H9 (cell line): ENCODE results near the gene ENHO. TPM values are rescaled to one million over a fixed set of nuclear protein-coding genes. Genes with fewer than 3 reads are reported as not detected.

Experiments
- DNase-seq: peaks from one replicate; pipeline ENCODE4 v3.0.0-alpha.2; 2017
- H2AFZ ChIP-seq: one replicate; pipeline ENCODE4 v1.6.1; 2013; ENCODE audit warnings: mild to moderate bottlenecking, low read length, control low read depth, moderate library complexity
- H2AK5ac ChIP-seq: 2 replicates; pipeline ENCODE4 v1.6.1; 2013; ENCODE audit warnings: low read length, control low read depth, mixed read lengths; ENCODE audit not compliant: insufficient read length
- H2BK120ac ChIP-seq: one replicate; pipeline ENCODE4 v1.6.1; 2013; ENCODE audit warnings: low read depth, mild to moderate bottlenecking, low read length, control low read depth, inconsistent platforms; ENCODE audit not compliant: poor library complexity, severe bottlenecking
- H2BK12ac ChIP-seq: 2 replicates; pipeline ENCODE4 v1.6.1; 2013; ENCODE audit warnings: low read length, control low read depth, mixed read lengths, low read depth; ENCODE audit not compliant: insufficient read length
- H2BK15ac ChIP-seq: 2 replicates; pipeline ENCODE4 v1.6.1; 2013; ENCODE audit warnings: low read depth, low read length, control low read depth
- H2BK20ac ChIP-seq: one replicate; pipeline ENCODE4 v1.6.1; 2013; ENCODE audit warnings: low read depth, mild to moderate bottlenecking, low read length, control low read depth, inconsistent platforms; ENCODE audit not compliant: poor library complexity, severe bottlenecking
- H2BK5ac ChIP-seq: 2 replicates; pipeline ENCODE4 v1.6.1; 2013; ENCODE audit warnings: low read length, control low read depth, mixed read lengths; ENCODE audit not compliant: insufficient read length
- H3K14ac ChIP-seq: 2 replicates; pipeline ENCODE4 v1.6.1; 2013; ENCODE audit warnings: low read length, control low read depth; ENCODE audit not compliant: insufficient read depth
- H3K18ac ChIP-seq: 2 replicates; pipeline ENCODE4 v1.6.1; 2013; ENCODE audit warnings: low read depth, mild to moderate bottlenecking, mixed read lengths, low read length, control low read depth; ENCODE audit not compliant: insufficient read length
- H3K23ac ChIP-seq: 2 replicates; pipeline ENCODE4 v1.6.1; 2013; ENCODE audit warnings: low read length, control low read depth, mixed read lengths, low read depth; ENCODE audit not compliant: insufficient read length
- H3K23me2 ChIP-seq: 2 replicates; pipeline ENCODE4 v1.6.1; 2013; ENCODE audit warnings: low read depth, mild to moderate bottlenecking, mixed read lengths, low read length, control low read depth; ENCODE audit not compliant: insufficient read length, poor library complexity, severe bottlenecking
- H3K27ac ChIP-seq: 2 replicates; pipeline ENCODE4 v1.5.1; 2013; ENCODE audit warnings: low read length, control low read depth, mixed read lengths, low read depth; ENCODE audit not compliant: insufficient read length
- H3K27me3 ChIP-seq: 2 replicates; pipeline ENCODE4 v1.6.1; 2013; ENCODE audit warnings: low read length, control low read depth, inconsistent platforms; ENCODE audit not compliant: insufficient read depth
- H3K4ac ChIP-seq: 2 replicates; pipeline ENCODE4 v1.6.1; 2013; ENCODE audit warnings: low read depth, mild to moderate bottlenecking, control low read depth, inconsistent platforms, low read length, moderate library complexity
- H3K4me1 ChIP-seq: 2 replicates; pipeline ENCODE4 v1.6.1; 2013; ENCODE audit warnings: low read length, control low read depth, inconsistent platforms; ENCODE audit not compliant: insufficient read depth
- H3K4me2 ChIP-seq: 2 replicates; pipeline ENCODE4 v1.6.1; 2013; ENCODE audit warnings: low read length, control low read depth, mixed read lengths; ENCODE audit not compliant: insufficient read length, insufficient read depth
- H3K56ac ChIP-seq: 2 replicates; pipeline ENCODE4 v1.6.1; 2013; ENCODE audit warnings: low read depth, mild to moderate bottlenecking, mixed read lengths, low read length, control low read depth; ENCODE audit not compliant: insufficient read length
- H3K79me1 ChIP-seq: 2 replicates; pipeline ENCODE4 v1.6.1; 2013; ENCODE audit warnings: low read depth, mild to moderate bottlenecking, moderate library complexity, low read length, control low read depth, inconsistent platforms; ENCODE audit not compliant: insufficient read depth, poor library complexity, severe bottlenecking
- H3K79me2 ChIP-seq: 2 replicates; pipeline ENCODE4 v1.6.1; 2013; ENCODE audit warnings: low read length, control low read depth, inconsistent platforms; ENCODE audit not compliant: insufficient read depth
- H3K9ac ChIP-seq: 2 replicates; pipeline ENCODE4 v1.6.1; 2013; ENCODE audit warnings: low read length, control low read depth, mixed read lengths; ENCODE audit not compliant: insufficient read length; ENCODE audit errors: extremely low read depth
- H3K9me3 ChIP-seq: one replicate; pipeline ENCODE4 v1.6.1; 2013; ENCODE audit warnings: low read depth, low read length, inconsistent platforms; ENCODE audit not compliant: control insufficient read depth
- H3T11ph ChIP-seq: one replicate; pipeline ENCODE4 v1.6.1; 2013; ENCODE audit warnings: mild to moderate bottlenecking, low read length, control low read depth, inconsistent platforms
- H4K20me1 ChIP-seq: one replicate; pipeline ENCODE4 v1.6.1; 2013; ENCODE audit not compliant: control insufficient read depth, insufficient read length, insufficient read depth
- H4K5ac ChIP-seq: 2 replicates; pipeline ENCODE4 v1.6.1; 2013; ENCODE audit warnings: low read depth, mild to moderate bottlenecking, mixed read lengths, low read length, control low read depth; ENCODE audit not compliant: insufficient read length
- H4K8ac ChIP-seq: replicated peaks from 2 replicates; pipeline ENCODE4 v1.6.1; 2013; ENCODE audit warnings: low read length, control low read depth, mixed read lengths, low read depth; ENCODE audit not compliant: insufficient read length
- H4K91ac ChIP-seq: 2 replicates; pipeline ENCODE4 v1.6.1; 2013; ENCODE audit warnings: low read depth, mild to moderate bottlenecking, moderate library complexity, mixed read lengths, low read length, control low read depth; ENCODE audit not compliant: insufficient read length
- H3K27ac Mint-ChIP-seq, 3 experiments: 2 replicates in 2 of 3; 3 replicates in 1 of 3; pipeline ENCODE4 v1.8.0; 2020 to 2021; ENCODE audit warnings: mixed read lengths in 3 of 3, mild to moderate bottlenecking in 1 of 3, moderate library complexity in 1 of 3
- H3K27me3 Mint-ChIP-seq: 2 replicates; pipeline ENCODE4 v1.8.0; 2021; ENCODE audit warnings: low read depth, mild to moderate bottlenecking, moderate library complexity, mixed read lengths
- H3K36me3 Mint-ChIP-seq, 3 experiments: 2 replicates in 2 of 3; 3 replicates in 1 of 3; pipeline ENCODE4 v1.8.0; 2020 to 2021; ENCODE audit warnings: low read depth in 3 of 3, mixed read lengths in 3 of 3; ENCODE audit not compliant: insufficient read depth in 1 of 3
- H3K4me1 Mint-ChIP-seq, 2 experiments: 2 replicates each; pipeline ENCODE4 v1.8.0; 2020; ENCODE audit warnings: mixed read lengths in 2 of 2
- H3K4me3 Mint-ChIP-seq, 2 experiments: 2 replicates in 1 of 2; 3 replicates in 1 of 2; pipeline ENCODE4 v1.8.0; 2020 to 2021; ENCODE audit warnings: mild to moderate bottlenecking in 2 of 2, mixed read lengths in 2 of 2, moderate library complexity in 1 of 2
- H3K9me3 Mint-ChIP-seq, 2 experiments: 2 replicates in 1 of 2; 3 replicates in 1 of 2; pipeline ENCODE4 v1.8.0; 2020; ENCODE audit warnings: mild to moderate bottlenecking in 2 of 2, mixed read lengths in 2 of 2, moderate library complexity in 1 of 2
- CTCF ChIP-seq: fragments of 200-600 bp; sonication (generic); conservative IDR thresholded peaks from 3 replicates; pipeline ENCODE4 v1.8.0; 2021; ENCODE audit warnings: antibody characterized with exemption, mild to moderate bottlenecking
- WGBS: extraction: QIAGEN DNeasy Blood & Tissue Kit; methylation state at CpG from one replicate; pipeline ENCODE4 v1.1.7; 2013; ENCODE audit warnings: missing lambda C conversion rate, low lambda C conversion rate, mixed read lengths; ENCODE audit not compliant: insufficient read length; ENCODE audit errors: extremely low coverage; 5-methylcytosine and 5-hydroxymethylcytosine counted together
- total RNA-seq: library from RNA; stranded (reverse); gene quantifications from 2 replicates; pipeline ENCODE4 v1.2.1, GENCODE V29; 2021

Gene ENHO
- total RNA-seq, 1 experiment from 2014 or later: 14.5 TPM

- WGBS: no CpG with 5 or more reads among the region's 18 CpGs
- no peak overlapping the region for H3K27ac ChIP-seq
- no peak overlapping the region for H3K23ac ChIP-seq
- Mint-ChIP-seq H3K27me3 (peaks cover 4% of the 10 kb centered on the region; the same call in 1 of the 2 replicates), H3K36me3 (no peaks in the 10 kb centered on the region), H3K27ac (no peak overlapping the region), H3K4me3 (no peak overlapping the region), H3K4me1 (peaks cover 21 to 29% of the 10 kb centered on the region in 2 experiments), H3K9me3 (no peaks in the 10 kb centered on the region; a peak in 1 of 5 replicates)
- no peak overlapping the region; the same call in 1 of the 2 replicates for H3K14ac ChIP-seq
- no peak overlapping the region for H4K8ac ChIP-seq
- no peak overlapping the region for H2BK12ac ChIP-seq
- H3K79me1 ChIP-seq: no peaks in the 10 kb centered on the region
- no peak overlapping the region for H2BK5ac ChIP-seq
- H3K9ac ChIP-seq: no peak overlapping the region
- H3K9me3 ChIP-seq: no peaks in the 10 kb centered on the region
- no peaks in the 10 kb centered on the region for H4K20me1 ChIP-seq
- no peaks in the 10 kb centered on the region for H3K79me2 ChIP-seq
- H2BK20ac ChIP-seq: no peak overlapping the region
- no peak overlapping the region for H2BK15ac ChIP-seq
- H3T11ph ChIP-seq: no peak overlapping the region
- no peaks in the 10 kb centered on the region for H3K27me3 ChIP-seq
- H4K91ac ChIP-seq: no peak overlapping the region
- no peak for TF ChIP-seq CTCF
- no peak for DNase-seq
- H3K4me2 ChIP-seq: no peak overlapping the region
- no peak overlapping the region for H2AK5ac ChIP-seq
- no peak overlapping the region for H3K4ac ChIP-seq
- H3K4me1 ChIP-seq: peaks cover 5% of the 10 kb centered on the region; the same call in 1 of the 2 replicates
- no peak overlapping the region for H3K18ac ChIP-seq
- H2AFZ ChIP-seq: no peak overlapping the region
- H3K23me2 ChIP-seq: no peaks in the 10 kb centered on the region
- no peak overlapping the region for H4K5ac ChIP-seq
- no peak overlapping the region for H3K56ac ChIP-seq
- H2BK120ac ChIP-seq: no peak overlapping the region
Measured at GRCh38 chr9:34553511-34554021, 30.8 kb upstream of the ENHO start.
